ENCODE results near the gene HAPSTR1. TPM values are rescaled to one million over a fixed set of nuclear protein-coding genes. Genes with fewer than 3 reads are reported as not detected.

HAPSTR1 gene
- polyA plus RNA-seq, 1 donor (not counting 4 experiments of a cell fraction or from before 2014, with no cell fraction given), result 46.5 TPM

- Histone ChIP-seq H3K27ac (ENCODE audit: control insufficient read depth, insufficient read depth, low read length) (no peak overlapping the region), H3K9me1 (ENCODE audit: control insufficient read depth, extremely low read depth, insufficient read depth, low read length) (no peaks in the 10 kb centered on the region), H3K9me3 (ENCODE audit: control insufficient read depth, low read depth, low read length) (no peaks in the 10 kb centered on the region), H3K4me3 (ENCODE audit: control insufficient read depth in 2 of 3, extremely low read depth in 1 of 3, insufficient read depth in 2 of 3, low read depth in 1 of 3, low read length in 3 of 3) (no peak overlapping the region), H3K4me2 (ENCODE audit: control insufficient read depth, extremely low read depth, insufficient read depth, low read depth, low read length) (no peak overlapping the region), H3K9ac (ENCODE audit: control insufficient read depth, extremely low read depth, insufficient read depth, low read length) (no peak overlapping the region), H3K36me3 (ENCODE audit: control insufficient read depth in 2 of 2, extremely low read depth in 1 of 2, insufficient read depth in 2 of 2, low read length in 2 of 2) (no peaks in the 10 kb centered on the region), H2AFZ (ENCODE audit: control insufficient read depth, low read length) (no peak overlapping the region), H3K4me1 (ENCODE audit: control insufficient read depth, extremely low read depth, insufficient read depth, low read length) (peaks cover 11% of the 10 kb centered on the region), H3K79me2 (ENCODE audit: control insufficient read depth, insufficient read depth, low read length) (no peaks in the 10 kb centered on the region), H3K27me3 (ENCODE audit: control insufficient read depth, extremely low read depth, insufficient read depth, low read length) (no peaks in the 10 kb centered on the region), H4K20me1 (ENCODE audit: control insufficient read depth, extremely low read depth, insufficient read depth, low read length) (no peaks in the 10 kb centered on the region)
- dilution Hi-C loops (cut with MboI; ENCODE audit: extremely low pct_ligation_motif_present, low sequenced_read_pairs), result no loop called here
- FAIRE-seq (no peak), DNase-seq (ENCODE audit: low read depth, low spot score) (no peak)
- TF ChIP-seq EZH2 (IDR thresholded peaks at IDR 0.05; ENCODE audit: low read length), result no peak
Observed at GRCh38 chr16:9056061-9056460, 35.4 kb upstream of the HAPSTR1 start.

DNA sequence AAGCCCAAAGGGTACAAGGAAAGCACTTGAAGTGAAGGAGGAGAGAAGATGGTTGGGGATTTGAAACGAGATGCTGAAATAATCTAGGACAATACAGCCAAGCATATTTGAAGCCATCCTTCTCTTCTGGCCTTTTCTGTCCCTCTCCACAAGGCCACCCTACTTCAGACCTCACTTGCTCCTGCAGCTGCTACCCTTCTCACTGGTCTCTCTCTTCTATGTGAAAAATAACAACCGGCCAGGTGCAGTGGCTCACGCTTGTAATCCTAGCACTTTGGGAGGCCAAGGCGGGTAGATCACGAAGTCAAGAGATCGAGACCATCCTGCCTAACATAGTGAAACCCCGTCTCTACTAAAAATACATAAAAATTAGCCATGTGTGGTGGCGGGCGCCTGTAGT, 33.2 kb upstream of the HAPSTR1 start:
- Histone ChIP-seq H2AFZ (ENCODE audit: control insufficient read depth, low read length) (no peak overlapping the region), H3K9ac (ENCODE audit: control insufficient read depth, extremely low read depth, insufficient read depth, low read length) (no peak overlapping the region), H3K79me2 (ENCODE audit: control insufficient read depth, insufficient read depth, low read length) (no peaks in the 10 kb centered on the region), H4K20me1 (ENCODE audit: control insufficient read depth, extremely low read depth, insufficient read depth, low read length) (no peaks in the 10 kb centered on the region), H3K9me3 (ENCODE audit: control insufficient read depth, low read depth, low read length) (no peaks in the 10 kb centered on the region), H3K27ac (ENCODE audit: control insufficient read depth, insufficient read depth, low read length) (no peak overlapping the region), H3K27me3 (ENCODE audit: control insufficient read depth, extremely low read depth, insufficient read depth, low read length) (no peaks in the 10 kb centered on the region), H3K4me2 (ENCODE audit: control insufficient read depth, extremely low read depth, insufficient read depth, low read depth, low read length) (no peak overlapping the region), H3K36me3 (ENCODE audit: control insufficient read depth in 2 of 2, extremely low read depth in 1 of 2, insufficient read depth in 2 of 2, low read length in 2 of 2) (peaks cover 0 to 1% of the 10 kb centered on the region in 2 experiments), H3K4me1 (ENCODE audit: control insufficient read depth, extremely low read depth, insufficient read depth, low read length) (peaks cover 11% of the 10 kb centered on the region), H3K4me3 (ENCODE audit: control insufficient read depth in 2 of 3, extremely low read depth in 1 of 3, insufficient read depth in 2 of 3, low read depth in 1 of 3, low read length in 3 of 3) (no peak overlapping the region), H3K9me1 (ENCODE audit: control insufficient read depth, extremely low read depth, insufficient read depth, low read length) (no peaks in the 10 kb centered on the region)
- DNase-seq (ENCODE audit: low read depth, low spot score) (no peak), FAIRE-seq (no peak)
- TF ChIP-seq, protein P1, sequence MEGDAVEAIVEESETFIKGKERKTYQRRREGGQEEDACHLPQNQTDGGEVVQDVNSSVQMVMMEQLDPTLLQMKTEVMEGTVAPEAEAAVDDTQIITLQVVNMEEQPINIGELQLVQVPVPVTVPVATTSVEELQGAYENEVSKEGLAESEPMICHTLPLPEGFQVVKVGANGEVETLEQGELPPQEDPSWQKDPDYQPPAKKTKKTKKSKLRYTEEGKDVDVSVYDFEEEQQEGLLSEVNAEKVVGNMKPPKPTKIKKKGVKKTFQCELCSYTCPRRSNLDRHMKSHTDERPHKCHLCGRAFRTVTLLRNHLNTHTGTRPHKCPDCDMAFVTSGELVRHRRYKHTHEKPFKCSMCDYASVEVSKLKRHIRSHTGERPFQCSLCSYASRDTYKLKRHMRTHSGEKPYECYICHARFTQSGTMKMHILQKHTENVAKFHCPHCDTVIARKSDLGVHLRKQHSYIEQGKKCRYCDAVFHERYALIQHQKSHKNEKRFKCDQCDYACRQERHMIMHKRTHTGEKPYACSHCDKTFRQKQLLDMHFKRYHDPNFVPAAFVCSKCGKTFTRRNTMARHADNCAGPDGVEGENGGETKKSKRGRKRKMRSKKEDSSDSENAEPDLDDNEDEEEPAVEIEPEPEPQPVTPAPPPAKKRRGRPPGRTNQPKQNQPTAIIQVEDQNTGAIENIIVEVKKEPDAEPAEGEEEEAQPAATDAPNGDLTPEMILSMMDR (optimal IDR thresholded peaks at IDR 0.05 in 1 of 3, IDR thresholded peaks at IDR 0.05 in 1 of 3, conservative IDR thresholded peaks at IDR 0.05 in 1 of 3; ENCODE audit: extremely low read depth in 1 of 3, insufficient read depth in 2 of 3, low read length in 3 of 3), result no peak
- no peak for TF ChIP-seq EZH2 (IDR thresholded peaks at IDR 0.05; ENCODE audit: low read length)
- dilution Hi-C loops (cut with MboI; ENCODE audit: extremely low pct_ligation_motif_present, low sequenced_read_pairs), result no loop called here

- Histone ChIP-seq H3K9ac (ENCODE audit: control insufficient read depth, extremely low read depth, insufficient read depth, low read length) (no peak overlapping the region), H3K9me3 (ENCODE audit: control insufficient read depth, low read depth, low read length) (no peaks in the 10 kb centered on the region), H3K79me2 (ENCODE audit: control insufficient read depth, insufficient read depth, low read length) (no peaks in the 10 kb centered on the region), H3K4me3 (ENCODE audit: control insufficient read depth in 2 of 3, extremely low read depth in 1 of 3, insufficient read depth in 2 of 3, low read depth in 1 of 3, low read length in 3 of 3) (no peak overlapping the region), H3K36me3 (ENCODE audit: control insufficient read depth in 2 of 2, extremely low read depth in 1 of 2, insufficient read depth in 2 of 2, low read length in 2 of 2) (peaks cover 0 to 3% of the 10 kb centered on the region in 2 experiments), H3K27ac (ENCODE audit: control insufficient read depth, insufficient read depth, low read length) (no peak overlapping the region), H3K4me2 (ENCODE audit: control insufficient read depth, extremely low read depth, insufficient read depth, low read depth, low read length) (no peak overlapping the region), H2AFZ (ENCODE audit: control insufficient read depth, low read length) (no peak overlapping the region), H3K4me1 (ENCODE audit: control insufficient read depth, extremely low read depth, insufficient read depth, low read length) (no peaks in the 10 kb centered on the region), H3K9me1 (ENCODE audit: control insufficient read depth, extremely low read depth, insufficient read depth, low read length) (no peaks in the 10 kb centered on the region), H4K20me1 (ENCODE audit: control insufficient read depth, extremely low read depth, insufficient read depth, low read length) (no peaks in the 10 kb centered on the region), H3K27me3 (ENCODE audit: control insufficient read depth, extremely low read depth, insufficient read depth, low read length) (no peaks in the 10 kb centered on the region)
- no peak for DNase-seq (ENCODE audit: low read depth, low spot score)
- no peak for TF ChIP-seq EZH2 (IDR thresholded peaks at IDR 0.05; ENCODE audit: low read length)
- TF ChIP-seq, protein P1 (optimal IDR thresholded peaks at IDR 0.05 in 1 of 3, IDR thresholded peaks at IDR 0.05 in 1 of 3, conservative IDR thresholded peaks at IDR 0.05 in 1 of 3; ENCODE audit: extremely low read depth in 1 of 3, insufficient read depth in 2 of 3, low read length in 3 of 3), result no peak
- FAIRE-seq, result no peak
- dilution Hi-C loops (cut with MboI; ENCODE audit: extremely low pct_ligation_motif_present, low sequenced_read_pairs), result no loop called here
Observed at GRCh38 chr16:9060225-9060624, 31.2 kb upstream of the HAPSTR1 start.
